ENCODE measurements around the gene SLC38A4. TPM values are rescaled to one million over a fixed set of nuclear protein-coding genes. Genes with fewer than 3 reads are reported as not detected.

SLC38A4 gene
- total and polyA plus RNA-seq, 2 of the 8 experiments (the other 6 are each of a cell fraction or from before 2014, with no cell fraction given), result 6.7 to 15.4 TPM

DNA sequence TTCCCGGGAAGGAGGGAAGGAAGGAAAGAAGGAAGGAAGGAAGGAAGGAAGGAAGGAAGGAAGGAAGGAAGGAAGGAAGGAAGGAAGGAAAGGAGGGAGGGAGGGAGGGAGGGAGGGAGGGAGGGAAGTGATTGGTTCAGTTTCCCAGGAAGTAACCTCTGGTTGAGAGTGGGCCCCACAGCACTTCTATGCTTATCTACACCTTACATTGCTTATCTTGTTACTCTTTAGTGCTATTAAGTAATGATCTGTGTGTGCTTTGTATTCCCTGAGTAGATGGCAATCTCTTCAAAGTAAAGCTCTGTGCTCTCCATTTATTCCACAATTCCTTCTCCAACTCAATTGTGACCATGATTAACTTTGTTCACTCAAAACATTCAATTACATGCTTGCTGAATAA, 74.6 kb downstream of the SLC38A4 start:
- H4K91ac ChIP-seq (replicated peaks; ENCODE audit: insufficient read length, low read length), result no peak overlapping the region
- no peak overlapping the region for H3K56ac ChIP-seq (replicated peaks; ENCODE audit: insufficient read length, low read depth, low read length)
- H3K18ac ChIP-seq (ENCODE audit: extremely low read depth, low read length), result no peak overlapping the region
- CTCF ChIA-PET (ENCODE audit: partially characterized antibody), result no interaction called here
- H2BK20ac ChIP-seq (ENCODE audit: low read length), result no peak overlapping the region
- TF ChIP-seq, protein P1, sequence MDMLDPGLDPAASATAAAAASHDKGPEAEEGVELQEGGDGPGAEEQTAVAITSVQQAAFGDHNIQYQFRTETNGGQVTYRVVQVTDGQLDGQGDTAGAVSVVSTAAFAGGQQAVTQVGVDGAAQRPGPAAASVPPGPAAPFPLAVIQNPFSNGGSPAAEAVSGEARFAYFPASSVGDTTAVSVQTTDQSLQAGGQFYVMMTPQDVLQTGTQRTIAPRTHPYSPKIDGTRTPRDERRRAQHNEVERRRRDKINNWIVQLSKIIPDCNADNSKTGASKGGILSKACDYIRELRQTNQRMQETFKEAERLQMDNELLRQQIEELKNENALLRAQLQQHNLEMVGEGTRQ (IDR thresholded peaks at IDR 0.05; ENCODE audit: low read length), result no peak
- no peak for TF ChIP-seq BRCA1 (IDR thresholded peaks at IDR 0.05; ENCODE audit: low read depth, low read length)
- no peak for TF ChIP-seq JUND (IDR thresholded peaks at IDR 0.05; ENCODE audit: low read length)
- no peak for TF ChIP-seq NRF1 (IDR thresholded peaks at IDR 0.05; ENCODE audit: low read depth, low read length)
- no peak for TF ChIP-seq TCF12 (IDR thresholded peaks at IDR 0.05; ENCODE audit: low read depth, low read length)
- TF ChIP-seq TEAD4 (IDR thresholded peaks at IDR 0.05; ENCODE audit: low read depth, low read length), result no peak
- no peak for TF ChIP-seq GTF2F1 (IDR thresholded peaks at IDR 0.05; ENCODE audit: borderline replicate concordance, low read depth, low read length)
- FAIRE-seq (no peak), DNase-seq (ENCODE audit: low read depth in 1 of 2, low spot score in 2 of 2) (no peak)
- no peaks in the 10 kb centered on the region for H3K79me1 ChIP-seq (ENCODE audit: low read depth, low read length)
- no peak overlapping the region for H2BK12ac ChIP-seq (ENCODE audit: low read depth, low read length)
- no peaks in the 10 kb centered on the region for H3K23me2 ChIP-seq (ENCODE audit: low read depth, low read length)
- H3K9me3 ChIP-seq (ENCODE audit: insufficient read depth in 2 of 2, low read depth in 1 of 2, low read length in 1 of 2), result no peaks in the 10 kb centered on the region
- H3K9ac ChIP-seq (replicated peaks in 1 of 4; ENCODE audit: extremely low read depth in 1 of 4, low read depth in 3 of 4, low read length in 3 of 4), result no peak overlapping the region
- no peaks in the 10 kb centered on the region for H3K79me2 ChIP-seq (ENCODE audit: control insufficient read depth in 1 of 2, insufficient read depth in 2 of 2, low read length in 2 of 2)
- no peaks in the 10 kb centered on the region for H3K27me3 ChIP-seq (replicated peaks in 1 of 4; ENCODE audit: control insufficient read depth in 3 of 4, extremely low read depth in 1 of 4, insufficient read depth in 3 of 4, low read length in 3 of 4)
- H2AFZ ChIP-seq (ENCODE audit: low read length), result no peak overlapping the region
- H4K5ac ChIP-seq (ENCODE audit: insufficient read length, low read depth, low read length), result no peak overlapping the region
- 50% methylated on average over 1 of the region's 1 CpG; no CpG with 5 or more reads in 1 of the 2 experiments for WGBS, 2 experiments (ENCODE audit: extremely low coverage in 1 of 2, insufficient coverage in 1 of 2, insufficient read length in 1 of 2, insufficient replicate concordance in 2 of 2, low coverage in 1 of 2, low lambda C conversion rate in 2 of 2, missing lambda C conversion rate in 1 of 2)
- H2BK5ac ChIP-seq (ENCODE audit: low read depth, low read length), result no peak overlapping the region
- H2BK120ac ChIP-seq (replicated peaks; ENCODE audit: low read depth, low read length), result no peak overlapping the region
- H3K36me3 ChIP-seq (ENCODE audit: control insufficient read depth in 2 of 4, insufficient read depth in 4 of 4, low read length in 3 of 4), result no peaks in the 10 kb centered on the region
- no peak overlapping the region for H3K4me3 ChIP-seq (ENCODE audit: extremely low read depth in 1 of 4, insufficient read depth in 2 of 4, low read depth in 3 of 4, low read length in 4 of 4)
- H3K4me2 ChIP-seq (ENCODE audit: insufficient read depth in 1 of 2, low read depth in 2 of 2, low read length in 2 of 2), result no peak overlapping the region
- H4K20me1 ChIP-seq (replicated peaks in 1 of 2; ENCODE audit: control insufficient read depth in 1 of 2, insufficient read depth in 2 of 2, low read length in 2 of 2), result no peaks in the 10 kb centered on the region
- no peak overlapping the region for H3K23ac ChIP-seq (ENCODE audit: insufficient read length)
- H2AK5ac ChIP-seq (ENCODE audit: low read depth, low read length), result no peak overlapping the region
- H4K8ac ChIP-seq (ENCODE audit: extremely low read depth, insufficient read depth, low read length), result no peak overlapping the region
- no peak overlapping the region for H3K4ac ChIP-seq (replicated peaks; ENCODE audit: insufficient read length, low read depth, low read length)
- H3K14ac ChIP-seq (ENCODE audit: insufficient read length), result no peak overlapping the region
- no peak overlapping the region for H3K27ac ChIP-seq (ENCODE audit: low read depth, low read length)
- POLR2A ChIA-PET (ENCODE audit: partially characterized antibody), result interaction anchor here (0.5 kb wide), 1 partner anchor 388 kb away, joined by 6 read pairs; no protein-coding TSS in a partner anchor
- no peak overlapping the region for H2BK15ac ChIP-seq (ENCODE audit: low read length)
- H3K4me1 ChIP-seq (replicated peaks in 1 of 4; ENCODE audit: control insufficient read depth in 3 of 4, insufficient read depth in 4 of 4, low read length in 3 of 4), result no peaks in the 10 kb centered on the region
